CD4-positive, alpha-beta T cell treated with Interleukin-15 for 1 hour (primary cell): ENCODE results near the gene TOMM34.
A peak's percentile ranks its signal among the peaks of the same experiment; 100 is the strongest.

Source experiments
- DNase-seq: peaks from one replicate; pipeline ENCODE4 v3.0.0-alpha.2; 2020

Gene TOMM34

GRCh38 chr20:44924541-44924940 lies 35.7 kb downstream of the TOMM34 start:
- DNase-seq, result no peak

GRCh38 chr20:44921447-44921846 lies 38.8 kb downstream of the TOMM34 start:
- no peak for DNase-seq

- DNase-seq, result no peak
Measured at GRCh38 chr20:44918761-44919160, 41.4 kb downstream of the TOMM34 start.

GRCh38 chr20:44918342-44918741 lies 41.9 kb downstream of the TOMM34 start:
- DNase-seq, result no peak

- DNase-seq, result no peak
Measured at GRCh38 chr20:44917399-44917798, 42.8 kb downstream of the TOMM34 start.

- no peak for DNase-seq
Measured at GRCh38 chr20:44916586-44916985, 43.6 kb downstream of the TOMM34 start.

GRCh38 chr20:44914924-44915323 lies 45.3 kb downstream of the TOMM34 start:
- DNase-seq, result no peak

GRCh38 chr20:44912189-44912588 lies 48.0 kb downstream of the TOMM34 start:
- DNase-seq, result no peak

GRCh38 chr20:44911264-44911921 lies 48.8 kb downstream of the TOMM34 start:
- peak; percentile 24 for DNase-seq

- DNase-seq, result no peak
Measured at GRCh38 chr20:44910690-44911262, 49.4 kb downstream of the TOMM34 start.

GRCh38 chr20:44909872-44910689 lies 50.1 kb downstream of the TOMM34 start, which contains the start of gene PABPC1L:
PABPC1L (plus strand) TSS chr20:44910060; CDS start chr20:44910144, 84 bp downstream.
- DNase-seq, result peak; percentile 78

GRCh38 chr20:44908987-44909871 lies 51.0 kb downstream of the TOMM34 start:
- no peak for DNase-seq

- DNase-seq, result no peak
Measured at GRCh38 chr20:44904377-44904776, 55.8 kb downstream of the TOMM34 start.

GRCh38 chr20:44901974-44902373 lies 58.2 kb downstream of the TOMM34 start:
- no peak for DNase-seq

GRCh38 chr20:44900231-44900854 lies 59.9 kb downstream of the TOMM34 start:
- no peak for DNase-seq

GRCh38 chr20:44897133-44897532 lies 63.1 kb downstream of the TOMM34 start:
- no peak for DNase-seq

GRCh38 chr20:44896583-44896982 lies 63.6 kb downstream of the TOMM34 start:
- DNase-seq, result no peak

GRCh38 chr20:44894959-44895358 lies 65.2 kb downstream of the TOMM34 start:
- no peak for DNase-seq
